ENCODE results near the gene NANOS1.

GRCh38 chr10:119070395-119071165 lies 41.1 kb downstream of the NANOS1 start:
- no peak for TF ChIP-seq EZH2phosphoT487 (IDR thresholded peaks at IDR 0.05; ENCODE audit: insufficient read depth, low read depth)
- no peak for TF ChIP-seq EZH2 (IDR thresholded peaks at IDR 0.05; ENCODE audit: insufficient read depth, poor library complexity, severe bottlenecking)

Data from GM23248 (cell line).